Upper lobe of right lung (tissue), 1 donor: ENCODE measurements around the gene PACRG. TPM values are rescaled to one million over a fixed set of nuclear protein-coding genes. Genes with fewer than 3 reads are reported as not detected.

Source experiments
- ATAC-seq: fragments of 200-7000 bp; cut with Tn5 transposase; one replicate; pipeline ENCODE4 v1.9.1; 2020; ENCODE audit warnings: mild to moderate bottlenecking, moderate library complexity
- DNase-seq: peaks from one replicate; pipeline ENCODE4 v3.0.0-alpha.2; 2020
- H3K27ac ChIP-seq: fragments of 200-600 bp; one replicate; pipeline ENCODE4 v1.8.0; 2022
- H3K27me3 ChIP-seq: fragments of 200-600 bp; one replicate; pipeline ENCODE4 v1.8.0; 2022; ENCODE audit warnings: mild to moderate bottlenecking
- H3K36me3 ChIP-seq: fragments of 200-600 bp; one replicate; pipeline ENCODE4 v1.8.0; 2022
- H3K4me1 ChIP-seq: fragments of 200-600 bp; one replicate; pipeline ENCODE4 v1.8.0; 2022
- H3K4me3 ChIP-seq: fragments of 200-600 bp; one replicate; pipeline ENCODE4 v1.8.0; 2022; ENCODE audit warnings: mild to moderate bottlenecking
- H3K9me3 ChIP-seq: fragments of 200-600 bp; one replicate; pipeline ENCODE4 v1.8.0; 2022
- intact Hi-C: fragments of 100-400 bp; cut with DNase I; formaldehyde crosslinking; loops from one replicate; pipeline ENCODE4 v1.11.0; 2022
- total RNA-seq: library from RNA; stranded (reverse); fragmentation: NEBNext Ultra II Directional; extraction: Animal tissue kit (Norgen Biotek cat#: 25700); gene quantifications from one replicate; pipeline ENCODE4 v1.2.1, GENCODE V29; 2021
- TF ChIP-seq, protein P1 (sequence below): fragments of 200-600 bp; IDR thresholded peaks from one replicate; pipeline ENCODE4 v1.8.0; 2022; ENCODE audit warnings: antibody characterized with exemption
- donor health status: DM: no; HTN: yes; CAD: no; lungs with severe emphysema.

The PACRG gene
- total RNA-seq, 1 donor from 2014 or later: 1.5 TPM

DNA sequence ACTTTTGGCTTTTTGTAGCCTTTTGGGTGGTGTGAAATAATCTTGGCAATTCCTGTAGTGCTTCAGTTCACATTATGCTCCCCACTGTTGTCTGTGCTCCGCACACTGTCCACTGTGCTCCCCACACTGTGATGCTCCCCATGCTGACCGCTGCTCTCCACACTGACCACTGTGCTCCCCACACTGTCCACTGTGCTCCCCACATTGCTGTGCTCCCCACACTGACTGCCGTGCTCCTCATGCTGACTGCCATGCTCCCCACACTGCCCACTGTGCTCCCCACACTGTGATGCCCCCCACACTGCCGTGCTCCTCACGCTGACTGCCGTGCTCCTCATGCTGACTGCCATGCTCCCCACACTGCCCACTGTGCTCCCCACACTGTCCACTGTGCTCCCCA, 118.9 kb downstream of the PACRG start:
- H3K27me3 ChIP-seq: no peaks in the 10 kb centered on the region
- H3K4me1 ChIP-seq: no peaks in the 10 kb centered on the region
- H3K36me3 ChIP-seq: no peaks in the 10 kb centered on the region
- intact Hi-C loops: no loop called here
- ATAC-seq (peak; percentile 54), DNase-seq (no peak)
- H3K27ac ChIP-seq: no peak overlapping the region
- TF ChIP-seq, protein P1, sequence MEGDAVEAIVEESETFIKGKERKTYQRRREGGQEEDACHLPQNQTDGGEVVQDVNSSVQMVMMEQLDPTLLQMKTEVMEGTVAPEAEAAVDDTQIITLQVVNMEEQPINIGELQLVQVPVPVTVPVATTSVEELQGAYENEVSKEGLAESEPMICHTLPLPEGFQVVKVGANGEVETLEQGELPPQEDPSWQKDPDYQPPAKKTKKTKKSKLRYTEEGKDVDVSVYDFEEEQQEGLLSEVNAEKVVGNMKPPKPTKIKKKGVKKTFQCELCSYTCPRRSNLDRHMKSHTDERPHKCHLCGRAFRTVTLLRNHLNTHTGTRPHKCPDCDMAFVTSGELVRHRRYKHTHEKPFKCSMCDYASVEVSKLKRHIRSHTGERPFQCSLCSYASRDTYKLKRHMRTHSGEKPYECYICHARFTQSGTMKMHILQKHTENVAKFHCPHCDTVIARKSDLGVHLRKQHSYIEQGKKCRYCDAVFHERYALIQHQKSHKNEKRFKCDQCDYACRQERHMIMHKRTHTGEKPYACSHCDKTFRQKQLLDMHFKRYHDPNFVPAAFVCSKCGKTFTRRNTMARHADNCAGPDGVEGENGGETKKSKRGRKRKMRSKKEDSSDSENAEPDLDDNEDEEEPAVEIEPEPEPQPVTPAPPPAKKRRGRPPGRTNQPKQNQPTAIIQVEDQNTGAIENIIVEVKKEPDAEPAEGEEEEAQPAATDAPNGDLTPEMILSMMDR: no peak
- H3K4me3 ChIP-seq: no peak overlapping the region
- H3K9me3 ChIP-seq: no peaks in the 10 kb centered on the region

DNA sequence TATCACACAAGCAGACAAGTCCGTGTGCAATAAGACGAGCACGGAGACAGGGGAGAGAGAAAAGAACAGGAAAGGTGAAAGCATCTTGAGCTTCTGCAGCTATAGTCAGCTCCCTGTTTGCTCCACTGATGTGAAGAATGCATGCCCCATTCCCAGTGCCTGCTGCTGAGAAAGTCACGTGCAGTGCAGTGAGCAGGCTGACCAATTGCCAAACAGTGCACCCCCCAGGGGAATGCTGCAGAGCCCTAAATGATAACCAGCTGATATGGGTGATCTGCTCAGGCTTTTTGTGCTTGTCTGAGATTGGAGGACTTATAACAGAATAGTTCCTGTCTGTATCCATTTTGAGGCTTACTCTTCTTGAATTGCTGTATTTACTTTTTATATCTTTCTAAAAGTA, 121.5 kb downstream of the PACRG start:
- intact Hi-C loops: no loop called here
- no peak for ATAC-seq
- no peak for DNase-seq
- Histone ChIP-seq H3K4me1 (no peaks in the 10 kb centered on the region), H3K36me3 (no peaks in the 10 kb centered on the region), H3K4me3 (no peak overlapping the region), H3K27ac (no peak overlapping the region), H3K9me3 (no peaks in the 10 kb centered on the region), H3K27me3 (no peaks in the 10 kb centered on the region)
- TF ChIP-seq, protein P1: no peak

DNA sequence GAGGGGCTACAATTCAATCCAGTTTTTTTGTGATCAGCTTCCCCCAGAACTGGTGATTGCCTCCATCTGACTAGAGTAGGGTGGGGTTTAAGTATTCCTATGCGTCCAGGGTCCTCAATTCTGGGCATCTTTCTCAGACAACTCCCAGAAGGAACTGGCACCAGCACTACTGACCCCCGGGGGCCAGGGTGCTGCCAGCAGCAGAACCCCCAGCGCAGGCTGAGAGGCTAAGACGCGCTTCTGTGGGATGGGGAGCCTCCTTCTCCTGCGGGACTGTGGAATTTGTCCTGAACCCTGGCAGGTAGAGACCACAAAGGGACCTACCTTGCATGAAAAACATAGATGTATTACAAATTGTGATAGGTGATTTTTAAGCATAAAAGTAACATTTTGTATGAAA, 124.4 kb downstream of the PACRG start:
- intact Hi-C loops: no loop called here
- no peak overlapping the region for H3K4me3 ChIP-seq
- H3K4me1 ChIP-seq: no peaks in the 10 kb centered on the region
- no peak for ATAC-seq
- H3K9me3 ChIP-seq: no peaks in the 10 kb centered on the region
- H3K36me3 ChIP-seq: no peaks in the 10 kb centered on the region
- no peak overlapping the region for H3K27ac ChIP-seq
- H3K27me3 ChIP-seq: no peaks in the 10 kb centered on the region
- no peak for DNase-seq
- TF ChIP-seq, protein P1: no peak

DNA sequence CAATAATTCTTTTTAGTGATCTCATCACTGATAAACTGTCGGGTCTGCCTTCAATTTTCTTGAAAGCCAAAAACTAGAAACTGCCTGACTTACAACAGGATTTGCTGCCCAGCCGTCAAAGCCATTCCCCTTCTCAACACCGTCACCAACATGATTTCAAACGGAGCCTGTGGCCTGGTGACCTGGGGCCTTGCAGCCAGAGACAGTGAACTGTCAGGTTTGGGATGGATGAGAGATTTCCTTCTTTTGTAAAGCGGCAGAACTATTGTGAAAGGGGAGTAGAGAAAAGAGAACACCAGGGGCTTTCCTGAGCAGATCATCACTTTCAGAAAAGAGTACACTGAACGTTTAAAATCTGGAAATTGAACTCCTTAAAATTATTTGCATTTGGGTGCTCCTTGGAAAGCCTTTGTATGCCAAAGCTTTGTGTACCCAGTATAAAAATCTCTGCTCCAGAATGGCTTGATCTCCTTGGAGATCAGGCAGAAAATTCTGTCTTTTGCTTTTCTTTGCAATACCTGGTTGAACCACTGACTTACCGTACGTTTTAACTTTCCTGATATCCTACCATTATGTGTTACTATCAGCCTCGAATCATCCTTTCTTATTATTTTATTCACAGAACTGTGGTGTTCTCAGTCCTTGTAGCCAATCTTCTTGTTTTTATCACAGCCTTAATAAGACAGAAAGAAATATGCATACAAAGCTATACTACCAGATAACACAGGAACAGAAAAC, 125.2 kb downstream of the PACRG start:
- no peaks in the 10 kb centered on the region for H3K9me3 ChIP-seq
- H3K4me1 ChIP-seq: no peaks in the 10 kb centered on the region
- DNase-seq: no peak
- TF ChIP-seq, protein P1: no peak
- no peak for ATAC-seq
- no peak overlapping the region for H3K4me3 ChIP-seq
- no peaks in the 10 kb centered on the region for H3K27me3 ChIP-seq
- no peaks in the 10 kb centered on the region for H3K36me3 ChIP-seq
- intact Hi-C loops: no loop called here
- H3K27ac ChIP-seq: no peak overlapping the region

DNA sequence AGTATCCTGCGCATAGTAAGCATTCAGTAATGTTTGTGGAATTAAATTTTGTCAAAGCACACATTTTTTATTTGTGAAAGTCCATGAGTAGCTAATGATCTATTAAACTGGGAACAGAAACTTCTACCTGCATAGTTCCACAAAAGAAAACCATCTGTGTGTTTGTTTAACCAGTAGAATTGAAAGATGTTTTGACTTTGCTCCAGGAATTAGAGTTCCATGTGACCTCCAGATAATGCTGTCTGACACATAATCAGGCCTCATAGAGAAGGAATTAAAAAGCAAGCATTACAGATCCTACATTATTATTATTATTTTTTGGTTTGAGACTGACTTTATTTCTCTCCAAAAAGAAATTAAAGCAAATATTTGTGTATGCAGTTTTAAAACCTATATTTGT, 126.5 kb downstream of the PACRG start:
- ATAC-seq (no peak), DNase-seq (no peak)
- no peaks in the 10 kb centered on the region for H3K36me3 ChIP-seq
- TF ChIP-seq, protein P1: no peak
- H3K4me1 ChIP-seq: no peaks in the 10 kb centered on the region
- no peaks in the 10 kb centered on the region for H3K27me3 ChIP-seq
- H3K4me3 ChIP-seq: no peak overlapping the region
- H3K27ac ChIP-seq: no peak overlapping the region
- intact Hi-C loops: no loop called here
- no peaks in the 10 kb centered on the region for H3K9me3 ChIP-seq
